ENCODE measurements around the gene SLCO2A1.

SLCO2A1 gene

DNA sequence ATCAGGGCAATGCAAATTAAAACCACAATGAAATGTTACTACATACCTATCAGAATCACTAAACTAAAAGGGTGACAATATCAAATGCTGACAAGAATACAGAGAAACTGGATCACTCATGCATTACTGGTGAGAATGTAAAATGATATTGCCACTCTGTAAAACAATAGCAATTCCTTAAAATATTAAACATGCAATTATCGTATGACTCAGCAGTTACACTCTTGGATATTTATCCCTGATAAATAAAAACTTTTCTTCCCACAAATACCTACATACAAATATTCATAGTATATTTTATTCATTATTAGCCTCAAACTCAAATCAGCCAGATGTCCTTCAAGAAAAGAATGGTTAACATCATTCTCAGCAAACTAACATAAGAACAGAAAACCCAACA lies 108.1 kb downstream of the SLCO2A1 start:
- no peak for DNase-seq (ENCODE audit: low read depth)
- TF ChIP-seq CTCF (IDR thresholded peaks at IDR 0.05; ENCODE audit: low read depth, low read length, missing control alignments): no peak
- no peak overlapping the region for H3K4me3 ChIP-seq (ENCODE audit: low read depth, low read length)

- DNase-seq (ENCODE audit: low read depth): no peak
- no peak for TF ChIP-seq CTCF (IDR thresholded peaks at IDR 0.05; ENCODE audit: low read depth, low read length, missing control alignments)
- no peak overlapping the region for H3K4me3 ChIP-seq (ENCODE audit: low read depth, low read length)
These were observed 112.6 kb downstream of the SLCO2A1 start for GRCh38 chr3:133917144-133917543.

- TF ChIP-seq CTCF (IDR thresholded peaks at IDR 0.05; ENCODE audit: low read depth, low read length, missing control alignments): no peak
- no peak overlapping the region for H3K4me3 ChIP-seq (ENCODE audit: low read depth, low read length)
- DNase-seq (ENCODE audit: low read depth): no peak
These were observed 113.8 kb downstream of the SLCO2A1 start for GRCh38 chr3:133915685-133916658.

DNA sequence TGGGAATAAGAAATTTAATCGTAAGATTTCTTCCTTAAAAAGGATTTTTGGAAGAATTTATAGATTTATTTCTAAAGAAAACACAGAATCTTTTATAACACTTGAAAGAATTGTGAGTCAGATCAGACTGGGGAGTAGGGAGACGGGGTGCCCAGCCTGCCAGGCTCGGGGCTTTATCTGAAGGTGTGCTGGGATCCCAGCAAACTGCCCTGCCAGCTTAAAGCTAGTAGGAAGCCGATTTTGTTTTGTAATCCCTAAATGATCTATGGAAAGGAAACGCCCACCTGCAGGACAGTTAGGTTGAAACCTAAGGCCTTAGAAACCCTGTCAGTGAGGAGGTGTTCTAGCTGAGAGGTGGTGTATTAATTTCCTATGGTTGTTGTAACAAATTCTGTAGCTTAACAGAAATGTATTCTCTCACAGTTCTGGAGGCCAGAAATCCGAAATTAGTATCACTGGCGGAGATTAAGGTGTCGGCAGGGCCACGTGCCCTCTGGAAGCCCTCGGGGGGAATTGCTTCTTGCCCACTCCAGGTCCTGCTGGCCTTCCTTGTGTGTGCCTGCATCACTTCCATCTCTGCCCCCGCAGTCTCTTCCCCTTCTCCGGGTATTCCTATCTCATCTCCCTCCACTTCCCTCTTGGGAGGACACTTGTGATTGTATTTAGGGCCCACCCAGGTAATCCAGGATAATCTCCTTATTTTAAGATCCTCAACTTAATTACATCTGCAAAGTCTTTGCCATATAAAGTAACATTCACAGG lies 114.7 kb downstream of the SLCO2A1 start:
- no peak overlapping the region for H3K4me3 ChIP-seq (ENCODE audit: low read depth, low read length)
- DNase-seq (ENCODE audit: low read depth): no peak
- TF ChIP-seq CTCF (IDR thresholded peaks at IDR 0.05; ENCODE audit: low read depth, low read length, missing control alignments): no peak

DNA sequence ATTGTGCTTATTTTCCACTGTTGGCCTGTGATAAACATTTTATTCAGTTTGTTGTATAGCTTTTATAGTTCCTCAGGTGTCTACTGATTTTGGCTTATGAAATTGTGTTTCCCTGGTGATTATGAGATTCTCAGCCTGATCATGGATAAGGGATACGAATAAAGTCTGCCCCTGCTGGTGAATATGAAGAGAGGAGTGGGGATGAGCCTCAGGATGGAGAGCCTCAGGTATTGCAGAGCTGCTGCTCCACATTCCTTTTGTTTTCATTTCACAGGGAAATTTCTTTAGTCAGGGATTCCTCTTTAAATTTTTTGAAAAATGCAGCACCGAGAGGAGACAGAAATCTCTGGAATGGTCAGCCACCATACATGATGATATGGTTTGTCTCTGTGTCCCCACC lies 119.3 kb downstream of the SLCO2A1 start:
- peak; percentile 24 for TF ChIP-seq CTCF (IDR thresholded peaks at IDR 0.05; ENCODE audit: low read depth, low read length, missing control alignments)
- H3K4me3 ChIP-seq (ENCODE audit: low read depth, low read length): no peak overlapping the region
- no peak for DNase-seq (ENCODE audit: low read depth)

DNA sequence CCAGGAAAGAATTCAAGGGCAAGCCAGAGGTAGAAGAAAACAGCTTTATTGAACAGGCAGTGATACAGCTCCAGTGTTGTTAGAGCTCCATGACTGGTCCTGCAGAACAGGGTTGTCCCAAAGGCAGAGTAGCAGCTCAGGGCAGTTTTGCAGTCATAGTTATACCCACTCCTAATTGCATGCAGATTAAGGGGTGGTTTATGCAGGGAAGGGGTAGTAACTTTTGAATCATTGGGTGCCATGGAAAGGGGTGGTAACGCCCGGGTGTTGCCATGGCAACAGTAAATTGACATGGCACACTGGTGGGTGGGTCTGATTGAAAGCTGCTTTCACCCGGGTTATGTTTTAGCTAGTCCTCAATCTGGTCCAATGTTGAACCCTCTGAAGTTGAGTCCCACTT lies 124.3 kb downstream of the SLCO2A1 start:
- DNase-seq (ENCODE audit: low read depth): no peak
- no peak overlapping the region for H3K4me3 ChIP-seq (ENCODE audit: low read depth, low read length)
- no peak for TF ChIP-seq CTCF (IDR thresholded peaks at IDR 0.05; ENCODE audit: low read depth, low read length, missing control alignments)

All from GM12864 (cell line).